ENCODE measurements around the gene ASAH2. TPM values are rescaled to one million over a fixed set of nuclear protein-coding genes. Genes with fewer than 3 reads are reported as not detected.

The ASAH2 gene
- total RNA-seq, 1 donor from 2014 or later, result 8.1 TPM

DNA sequence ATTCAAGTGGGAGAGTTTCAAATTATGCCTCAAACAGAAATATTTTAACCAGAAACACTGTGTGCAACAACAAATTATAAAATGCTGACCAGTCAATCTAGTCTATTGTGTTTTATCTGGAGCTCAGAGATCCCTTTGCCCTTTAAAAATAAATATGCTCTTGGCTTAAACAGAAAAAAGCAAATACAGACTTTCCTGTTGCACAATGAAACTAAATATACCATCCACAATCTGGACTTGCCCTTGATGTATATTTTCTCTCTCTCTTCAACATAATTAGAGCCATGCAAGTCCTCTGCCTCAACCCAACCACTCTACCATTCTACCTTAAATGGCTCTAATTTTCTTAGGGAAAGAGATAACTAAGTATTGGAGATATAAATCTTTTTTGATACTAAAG lies 34.9 kb downstream of the ASAH2 start:
- TF ChIP-seq, protein P1, sequence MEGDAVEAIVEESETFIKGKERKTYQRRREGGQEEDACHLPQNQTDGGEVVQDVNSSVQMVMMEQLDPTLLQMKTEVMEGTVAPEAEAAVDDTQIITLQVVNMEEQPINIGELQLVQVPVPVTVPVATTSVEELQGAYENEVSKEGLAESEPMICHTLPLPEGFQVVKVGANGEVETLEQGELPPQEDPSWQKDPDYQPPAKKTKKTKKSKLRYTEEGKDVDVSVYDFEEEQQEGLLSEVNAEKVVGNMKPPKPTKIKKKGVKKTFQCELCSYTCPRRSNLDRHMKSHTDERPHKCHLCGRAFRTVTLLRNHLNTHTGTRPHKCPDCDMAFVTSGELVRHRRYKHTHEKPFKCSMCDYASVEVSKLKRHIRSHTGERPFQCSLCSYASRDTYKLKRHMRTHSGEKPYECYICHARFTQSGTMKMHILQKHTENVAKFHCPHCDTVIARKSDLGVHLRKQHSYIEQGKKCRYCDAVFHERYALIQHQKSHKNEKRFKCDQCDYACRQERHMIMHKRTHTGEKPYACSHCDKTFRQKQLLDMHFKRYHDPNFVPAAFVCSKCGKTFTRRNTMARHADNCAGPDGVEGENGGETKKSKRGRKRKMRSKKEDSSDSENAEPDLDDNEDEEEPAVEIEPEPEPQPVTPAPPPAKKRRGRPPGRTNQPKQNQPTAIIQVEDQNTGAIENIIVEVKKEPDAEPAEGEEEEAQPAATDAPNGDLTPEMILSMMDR (IDR thresholded peaks at IDR 0.05; ENCODE audit: unreplicated experiment), result no peak
- H3K9me3 Mint-ChIP-seq, result peaks cover 4% of the 10 kb centered on the region

DNA sequence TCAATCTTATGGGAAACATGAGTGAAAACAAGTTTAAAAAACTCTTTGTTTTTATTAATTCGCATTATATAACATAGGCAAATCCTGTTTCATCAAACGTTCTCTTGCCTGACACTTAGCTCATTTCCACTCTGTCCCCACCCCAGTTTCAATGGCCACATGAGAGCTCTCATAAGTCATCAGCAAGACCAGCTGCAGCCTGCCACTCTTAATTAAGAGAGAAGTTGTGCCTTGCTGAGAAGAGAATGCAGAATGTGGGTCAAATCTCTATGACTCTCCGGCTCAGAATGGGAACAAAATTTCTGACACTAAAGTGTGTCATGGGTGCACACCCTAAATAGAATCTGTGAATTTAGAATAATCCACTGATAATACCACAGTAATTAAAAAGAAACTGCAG lies 39.6 kb downstream of the ASAH2 start:
- H3K27ac Mint-ChIP-seq, result no peak overlapping the region
- DNase-seq (ENCODE audit: low spot score in 2 of 2, unreplicated experiment in 2 of 2), result no peak

More for the DNA sequence above, 34.9 kb downstream of the ASAH2 start:
- no peaks in the 10 kb centered on the region for H3K4me1 Mint-ChIP-seq
- peaks cover 27% of the 10 kb centered on the region for H3K27me3 Mint-ChIP-seq (ENCODE audit: low read depth)
- H3K36me3 Mint-ChIP-seq, result no peaks in the 10 kb centered on the region
- no peak overlapping the region for H3K4me3 Mint-ChIP-seq
- no peak overlapping the region for H3K27ac Mint-ChIP-seq
- no peak for DNase-seq (ENCODE audit: low spot score in 2 of 2, unreplicated experiment in 2 of 2)

DNA sequence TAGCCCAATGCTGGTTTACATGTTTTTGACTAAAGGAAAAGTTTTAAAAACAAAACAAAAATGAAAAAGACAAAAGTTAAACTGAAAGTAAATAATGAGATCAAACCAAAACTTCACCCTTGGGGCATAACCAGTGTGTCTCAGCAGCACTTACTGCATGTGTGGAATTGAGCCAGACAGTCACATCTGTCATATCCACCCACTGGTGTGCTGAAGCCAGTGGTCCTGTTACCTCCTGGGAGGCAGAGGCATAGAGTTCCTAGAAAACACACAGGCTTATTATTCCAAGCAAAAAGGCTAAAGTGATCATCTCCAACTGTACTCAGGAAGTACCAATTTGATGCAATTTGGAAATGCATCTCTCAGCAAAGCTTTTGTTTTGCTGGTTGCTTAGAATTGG lies 40.4 kb downstream of the ASAH2 start:
- TF ChIP-seq, protein P1 (IDR thresholded peaks at IDR 0.05; ENCODE audit: unreplicated experiment), result no peak
- no peak for DNase-seq (ENCODE audit: low spot score in 2 of 2, unreplicated experiment in 2 of 2)
- Mint-ChIP-seq H3K4me1 (no peaks in the 10 kb centered on the region), H3K27me3 (ENCODE audit: low read depth) (peaks cover 44% of the 10 kb centered on the region), H3K27ac (no peak overlapping the region), H3K4me3 (no peak overlapping the region), H3K9me3 (peaks cover 4% of the 10 kb centered on the region), H3K36me3 (no peaks in the 10 kb centered on the region)

More for the DNA sequence above, 39.6 kb downstream of the ASAH2 start:
- H3K4me1 Mint-ChIP-seq, result no peaks in the 10 kb centered on the region
- H3K27me3 Mint-ChIP-seq (ENCODE audit: low read depth), result peaks cover 39% of the 10 kb centered on the region
- TF ChIP-seq, protein P1 (IDR thresholded peaks at IDR 0.05; ENCODE audit: unreplicated experiment), result no peak
- H3K4me3 Mint-ChIP-seq, result no peak overlapping the region
- H3K36me3 Mint-ChIP-seq, result no peaks in the 10 kb centered on the region
- H3K9me3 Mint-ChIP-seq, result peaks cover 4% of the 10 kb centered on the region

Other genes starting within 250 kb of the ASAH2 start
- 34.2 to 41.1 TPM (median 35.4 TPM) in 3 replicates for gene WASHC2A, start 183.6 kb downstream of the ASAH2 start, total RNA-seq